Ramos (cell line): ENCODE data around the gene ARHGAP10.

Experiments used
- in situ Hi-C: fragments of 300-500 bp; cut with MboI; formaldehyde crosslinking; loops from one replicate; pipeline ENCODE4 v1.14.3; 2022; ENCODE audit warnings: low sequenced_read_pairs; ENCODE audit not compliant: unreplicated experiment

ARHGAP10 gene

DNA sequence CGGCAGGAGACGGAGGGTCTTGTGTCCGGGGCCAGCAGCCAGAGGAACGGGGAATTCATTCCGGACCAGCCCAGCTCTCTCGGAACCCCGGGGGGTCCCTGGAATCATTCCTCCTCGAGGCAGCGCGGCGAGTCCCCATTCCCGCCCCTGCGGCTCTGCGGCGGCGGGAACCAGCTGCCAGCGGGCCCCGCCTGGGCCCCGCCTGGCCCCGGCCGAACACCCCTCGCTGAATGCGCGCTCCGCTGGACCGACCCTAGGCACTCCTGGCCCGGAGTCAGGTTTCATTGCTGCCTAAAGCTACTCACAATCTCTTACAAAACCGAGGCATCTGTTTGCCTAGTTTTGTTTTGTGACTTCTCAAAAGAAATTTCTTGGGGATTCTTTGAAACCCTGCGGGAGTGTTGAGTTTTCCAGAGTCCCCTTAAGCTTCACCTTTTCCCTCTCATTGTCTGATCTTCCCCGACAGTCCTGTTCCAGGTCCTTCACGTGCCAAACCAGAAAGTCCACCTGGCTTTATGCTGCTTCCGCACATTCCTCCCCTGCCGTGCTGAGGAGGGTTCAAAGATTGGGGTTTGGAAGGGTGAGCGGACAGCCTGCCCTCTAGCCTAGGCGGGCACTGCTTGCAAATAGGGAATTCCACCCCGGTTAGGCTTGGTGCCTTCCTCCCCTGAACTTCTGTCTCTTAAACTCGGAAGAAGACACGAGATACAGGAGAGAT, 789 bp downstream of the ARHGAP10 start:
- in situ Hi-C loops, result no loop called here

DNA sequence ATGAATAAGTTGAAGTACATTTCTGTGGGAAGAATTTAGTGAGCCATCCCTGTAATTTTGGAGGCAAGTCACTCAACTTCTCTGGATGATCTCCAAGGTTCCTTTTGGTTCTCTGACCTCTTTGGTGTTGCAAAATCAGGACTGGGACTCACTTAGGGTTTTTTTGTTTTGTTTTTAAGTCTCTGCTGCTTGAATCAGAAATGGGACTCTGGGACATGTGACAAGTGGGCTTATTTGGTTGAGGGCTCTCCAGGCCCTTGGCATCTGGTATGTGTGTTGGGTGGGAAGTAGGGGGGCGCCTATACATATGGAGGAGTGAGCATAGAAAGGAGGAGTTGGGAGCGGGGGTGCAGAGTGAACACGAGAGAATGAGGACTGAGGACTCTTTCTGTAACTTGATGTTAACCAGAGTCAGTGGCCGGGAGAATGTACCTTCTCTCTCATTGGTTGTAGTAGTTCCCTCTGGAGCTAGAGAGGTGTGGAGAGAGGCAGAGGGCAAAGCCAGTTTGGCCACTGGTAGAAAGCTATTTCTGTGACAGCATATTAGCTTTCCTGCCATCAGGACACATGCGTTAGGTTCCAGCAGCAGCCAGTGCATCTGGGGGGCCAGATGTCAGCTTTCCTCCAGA, 1.9 kb downstream of the ARHGAP10 start:
- in situ Hi-C loops, result no loop called here

DNA sequence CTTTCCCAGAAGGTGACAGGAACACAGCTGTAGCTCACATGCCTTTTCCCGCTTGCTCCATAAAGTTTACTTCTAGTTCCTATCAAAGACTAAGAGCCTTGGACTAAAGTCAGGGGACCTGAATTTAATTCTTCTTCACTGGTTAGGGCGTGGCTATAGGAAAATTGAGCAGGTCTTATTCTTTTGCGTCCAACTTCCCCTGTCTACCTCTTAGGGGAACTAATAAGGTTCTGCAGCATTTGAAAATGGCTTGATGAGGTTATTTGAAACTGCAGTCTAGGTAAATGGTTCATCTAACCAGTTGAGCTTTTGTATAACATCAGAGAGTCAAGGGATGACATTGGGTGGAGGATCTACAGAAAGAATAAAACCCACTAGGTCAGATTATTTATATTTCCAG, 2.6 kb downstream of the ARHGAP10 start:
- in situ Hi-C loops, result no loop called here

DNA sequence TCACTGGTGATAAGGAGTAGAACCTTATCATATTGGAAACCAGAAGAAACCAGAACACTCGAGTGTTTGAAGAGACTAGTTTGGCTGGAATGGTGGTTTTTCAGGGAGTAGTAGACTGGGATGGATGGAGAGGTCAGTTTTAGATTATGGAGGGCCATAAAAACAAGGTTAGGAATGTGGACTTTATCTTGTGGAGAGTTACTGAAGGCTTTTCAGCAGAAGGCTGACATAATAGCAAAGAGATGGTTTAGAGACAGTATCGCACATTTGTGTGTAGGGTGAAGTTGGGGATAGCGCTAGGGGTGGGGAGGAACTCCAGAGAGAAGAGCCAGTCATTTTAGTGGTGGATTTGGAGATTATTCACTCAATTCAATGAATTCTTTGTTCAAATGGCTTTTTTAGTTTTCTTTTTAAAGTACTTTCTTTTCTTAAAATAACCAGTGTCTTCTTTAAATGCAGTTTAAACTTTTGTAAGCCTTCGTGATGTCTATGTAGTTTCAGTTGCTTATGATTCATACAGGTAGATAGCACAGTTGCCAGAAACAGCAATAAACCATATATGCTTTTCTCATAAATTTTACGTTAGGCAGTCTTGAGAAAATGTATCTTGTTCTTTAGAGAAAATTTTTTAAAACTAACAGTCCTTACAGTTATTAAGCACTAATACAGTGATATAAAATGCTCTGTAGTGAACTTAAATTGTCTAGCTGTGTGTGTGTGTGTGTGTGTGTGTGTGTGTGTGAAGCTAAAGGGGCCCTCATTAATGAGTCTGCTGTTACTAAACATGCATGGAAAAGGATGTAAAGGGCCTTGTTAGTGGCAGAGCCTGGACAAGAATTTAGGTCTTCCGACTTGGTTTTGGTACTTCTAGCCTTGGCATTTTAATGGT, 3.8 kb downstream of the ARHGAP10 start:
- in situ Hi-C loops, result no loop called here

DNA sequence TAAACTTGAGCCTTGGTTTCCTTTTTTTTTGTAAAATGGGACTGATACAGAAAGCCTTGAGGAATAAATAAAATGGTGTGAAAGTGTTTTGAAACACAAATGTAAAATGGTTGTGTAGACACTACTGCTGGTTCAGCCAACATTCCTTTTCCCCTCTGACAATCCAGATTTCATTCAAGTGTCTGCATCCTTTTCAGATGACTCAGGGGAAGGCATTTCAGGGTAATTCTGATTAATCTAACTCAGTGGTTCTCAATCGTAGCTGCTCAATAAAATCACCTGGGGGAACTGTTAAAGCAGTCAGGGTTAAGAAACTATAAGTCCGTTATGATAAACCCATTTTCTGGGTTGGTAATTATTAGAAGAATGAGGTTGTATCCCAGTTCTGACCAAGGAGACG, 4.6 kb downstream of the ARHGAP10 start:
- in situ Hi-C loops, result no loop called here

DNA sequence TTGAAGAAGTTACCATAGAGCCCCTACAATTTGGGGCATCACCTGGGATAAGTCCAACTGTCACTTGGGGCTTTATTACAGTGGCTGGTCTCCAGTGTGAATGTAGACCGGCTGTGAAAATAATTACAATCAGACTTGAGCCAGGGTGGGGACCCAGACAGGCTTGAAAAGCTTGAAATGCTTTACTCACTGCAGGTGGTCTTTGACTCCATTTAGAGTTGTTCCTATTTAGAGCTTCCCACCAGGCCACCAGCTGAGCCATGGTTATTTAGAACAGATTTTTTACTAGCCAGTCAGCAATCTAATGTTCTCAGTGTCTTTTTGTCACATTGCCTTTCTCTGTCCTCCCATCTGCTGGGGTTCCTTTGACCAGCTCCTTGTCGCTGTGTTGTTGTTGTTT, 5.7 kb downstream of the ARHGAP10 start:
- in situ Hi-C loops, result no loop called here

DNA sequence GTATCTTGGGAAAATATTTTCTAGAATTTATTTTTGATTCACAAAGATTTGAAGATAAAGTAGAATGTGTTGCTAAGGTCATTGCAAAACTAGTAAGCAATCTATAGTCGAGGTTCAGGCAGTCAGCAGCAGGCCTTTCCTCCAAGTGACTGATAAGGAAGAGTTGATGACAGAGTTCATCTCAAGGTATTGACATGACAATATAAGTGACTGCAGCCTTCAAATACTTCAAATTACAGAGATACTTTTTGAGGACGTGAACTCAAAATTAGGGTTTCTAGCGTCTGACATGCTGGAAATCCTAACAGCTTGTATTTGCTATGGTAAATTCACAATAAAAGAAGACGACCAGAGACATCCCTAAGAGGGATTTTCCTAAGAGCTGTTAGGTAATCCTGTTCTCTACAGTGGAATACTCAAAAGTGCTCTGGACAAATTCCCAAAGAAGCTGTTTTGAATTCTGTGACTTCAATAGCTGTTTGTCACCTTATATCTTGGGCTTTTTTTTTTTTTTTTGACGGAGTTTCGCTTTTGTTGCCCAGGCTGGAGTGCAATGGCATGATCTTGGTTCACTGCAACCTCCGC, 7.4 kb downstream of the ARHGAP10 start:
- in situ Hi-C loops, result no loop called here

DNA sequence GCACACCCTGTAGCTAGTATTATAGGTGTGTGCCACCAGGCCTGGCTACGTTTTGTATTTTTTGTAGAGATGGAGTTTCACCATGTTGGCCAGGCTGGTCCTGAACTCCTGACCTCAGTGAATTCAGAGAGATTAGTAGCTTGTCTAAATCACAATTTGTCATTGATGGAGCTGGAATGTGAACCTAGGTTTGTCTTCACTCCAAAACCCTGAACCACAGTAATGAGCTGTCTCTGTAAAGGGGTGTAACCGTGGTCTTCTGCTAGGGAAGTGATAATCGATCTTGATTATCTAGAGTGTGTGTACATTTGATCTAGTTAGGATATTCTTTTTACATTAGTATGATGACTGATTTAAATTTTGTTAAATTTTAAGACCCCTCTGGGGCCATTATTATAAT, 8.3 kb downstream of the ARHGAP10 start:
- in situ Hi-C loops, result no loop called here

DNA sequence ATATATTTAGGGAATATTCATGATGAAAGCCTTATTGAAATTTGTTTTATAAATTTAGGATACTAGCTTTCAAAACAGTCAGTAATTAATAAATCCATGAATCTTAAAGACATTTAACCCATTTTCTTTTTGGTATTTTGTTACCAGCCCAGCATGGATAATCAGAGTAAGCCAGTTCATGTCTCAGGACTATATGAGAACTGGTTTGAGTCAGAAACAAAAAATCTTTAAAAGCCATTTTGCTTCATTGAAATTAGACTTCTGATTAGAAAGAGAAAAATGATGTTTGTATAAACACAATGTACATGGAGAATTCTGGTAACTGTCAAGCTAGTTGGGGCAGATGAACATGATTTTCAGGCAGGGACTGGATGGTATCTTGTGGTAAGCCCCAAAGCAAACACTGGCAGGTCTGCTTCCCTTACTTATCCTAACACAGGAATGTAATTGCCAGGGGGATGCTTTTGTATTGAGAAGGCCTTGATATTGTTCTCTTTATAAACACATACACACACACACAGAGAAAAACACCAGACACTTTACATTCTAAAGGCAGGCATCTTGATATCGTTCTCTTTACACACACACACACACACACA, 9.4 kb downstream of the ARHGAP10 start:
- in situ Hi-C loops, result no loop called here

DNA sequence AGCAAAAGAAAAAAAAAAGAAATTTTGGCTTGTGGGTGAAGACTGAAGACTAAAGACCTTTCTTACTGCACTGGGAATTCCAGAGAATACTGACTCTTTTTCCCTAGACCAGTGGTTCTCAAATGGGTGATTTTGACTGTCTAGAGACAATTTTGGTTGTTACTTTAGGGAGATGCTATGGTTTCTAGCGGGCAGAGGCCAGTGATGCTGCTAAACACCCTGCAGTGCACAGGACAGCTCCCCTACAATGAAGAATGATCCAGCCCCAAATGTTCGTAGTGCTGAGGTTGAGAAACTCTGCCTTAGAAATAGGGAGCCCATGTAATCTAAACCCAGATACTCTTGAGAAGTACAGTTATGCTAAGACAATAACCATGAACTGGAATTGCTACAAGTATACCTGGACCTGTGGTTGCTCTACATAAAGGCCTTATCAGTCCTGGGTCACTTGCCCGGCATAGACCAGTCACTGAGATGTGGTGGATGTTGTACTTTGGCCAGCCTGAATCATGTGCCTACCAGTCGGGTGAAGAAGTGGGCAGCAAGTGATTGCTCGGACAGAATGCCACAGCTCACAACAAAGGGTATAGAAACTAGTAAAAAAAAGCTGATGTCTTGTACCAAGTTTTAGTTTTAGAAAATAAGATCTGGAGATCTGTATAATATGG, 16.0 kb downstream of the ARHGAP10 start:
- in situ Hi-C loops, result no loop called here

DNA sequence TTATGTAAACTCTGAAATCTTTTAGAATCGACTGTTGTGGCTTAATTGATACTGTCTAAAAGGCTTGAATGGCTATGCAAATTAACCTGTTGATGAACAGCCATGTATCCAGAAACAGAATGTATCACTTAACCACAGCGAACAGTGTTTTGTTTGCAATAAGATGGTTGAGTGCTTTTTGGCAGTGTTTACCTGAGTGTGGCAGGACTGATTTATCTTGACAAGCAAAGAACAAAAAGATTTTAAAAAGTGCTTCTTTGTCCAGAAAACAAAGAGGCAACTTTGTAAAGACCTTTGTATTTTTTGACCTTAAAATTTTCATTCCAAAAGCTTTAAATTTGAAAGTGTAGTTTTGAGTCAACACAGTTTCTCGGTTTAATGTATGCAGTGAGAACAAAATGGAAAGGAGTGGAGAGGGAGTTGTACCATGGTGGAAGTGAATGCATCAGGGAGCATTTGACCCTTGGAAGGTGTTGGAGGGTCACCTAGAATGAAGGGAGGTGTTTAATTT, 18.0 kb downstream of the ARHGAP10 start:
- in situ Hi-C loops, result no loop called here

DNA sequence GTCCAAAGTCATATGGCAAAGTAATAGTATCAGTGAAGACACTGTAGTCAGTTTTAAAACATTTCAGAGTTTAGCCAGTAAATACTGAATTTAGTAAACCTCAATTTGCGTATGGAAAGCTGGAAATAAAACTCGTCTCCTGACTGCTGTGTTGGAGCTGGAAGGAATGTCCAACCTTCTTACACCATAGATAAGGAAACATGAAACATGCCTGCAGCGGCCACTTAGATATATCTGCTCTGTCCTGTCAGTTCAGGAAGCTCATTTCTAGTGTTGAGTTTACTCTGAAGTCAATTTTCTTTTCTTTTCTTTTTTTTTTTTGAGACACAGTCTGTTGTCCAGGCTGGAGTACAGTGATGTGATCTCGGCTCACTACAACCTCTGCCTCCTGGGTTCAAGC, 21.2 kb downstream of the ARHGAP10 start:
- in situ Hi-C loops, result no loop called here

DNA sequence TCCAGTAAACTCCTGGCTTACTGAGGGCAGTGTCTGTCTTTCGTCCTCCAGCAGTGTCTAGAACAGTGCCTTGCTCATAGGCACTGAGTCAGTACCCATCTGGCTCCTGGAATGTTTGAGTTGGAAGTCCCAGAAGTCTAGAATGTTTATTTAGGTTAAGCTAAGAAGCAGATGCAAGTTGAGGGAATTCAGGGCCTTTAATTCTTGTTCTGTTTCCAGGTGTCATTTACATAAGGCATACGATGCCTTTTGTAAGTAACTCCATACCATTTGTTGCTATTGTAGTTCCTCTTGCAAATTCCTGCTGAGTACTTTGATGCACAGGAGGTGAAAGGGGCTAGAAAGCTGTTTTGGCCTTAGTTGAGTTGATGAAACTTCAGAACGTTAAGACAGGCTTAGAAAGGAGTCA, 22.2 kb downstream of the ARHGAP10 start:
- in situ Hi-C loops, result no loop called here

DNA sequence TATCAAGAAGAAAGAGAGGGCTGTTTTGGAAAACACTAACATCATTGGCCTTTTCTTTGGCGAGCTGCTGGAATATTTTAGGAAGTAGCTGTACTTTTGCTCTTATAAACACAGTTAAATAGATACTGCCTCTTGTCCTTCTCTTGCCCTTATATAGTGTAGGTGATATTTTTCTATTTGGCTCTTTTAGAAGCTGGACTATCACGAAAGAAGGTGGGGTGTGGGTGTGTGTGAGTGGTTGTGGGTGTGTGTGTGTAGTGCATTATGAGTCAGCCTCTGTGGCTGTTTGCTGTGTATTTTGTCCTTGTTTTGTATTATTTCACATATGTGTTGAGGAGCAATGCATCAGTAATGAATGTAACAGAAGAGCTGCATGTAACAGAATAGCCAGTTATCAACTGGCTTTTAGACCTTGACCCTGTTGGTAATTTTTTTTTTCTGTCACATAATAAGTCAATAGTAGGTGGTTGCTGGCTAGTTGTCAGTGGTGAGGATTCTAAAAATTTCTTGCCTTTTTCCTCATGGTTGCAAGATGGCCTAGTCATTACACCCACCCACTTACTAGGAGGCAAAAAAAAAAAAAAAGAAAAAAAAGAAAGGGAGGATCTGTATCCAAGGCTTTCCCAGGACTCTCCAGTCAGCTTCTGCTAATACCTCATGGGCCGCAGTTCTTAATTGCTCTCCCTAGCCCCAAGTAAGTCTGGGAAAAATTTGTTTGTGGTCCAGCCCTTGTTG, 23.8 kb downstream of the ARHGAP10 start:
- in situ Hi-C loops, result no loop called here

DNA sequence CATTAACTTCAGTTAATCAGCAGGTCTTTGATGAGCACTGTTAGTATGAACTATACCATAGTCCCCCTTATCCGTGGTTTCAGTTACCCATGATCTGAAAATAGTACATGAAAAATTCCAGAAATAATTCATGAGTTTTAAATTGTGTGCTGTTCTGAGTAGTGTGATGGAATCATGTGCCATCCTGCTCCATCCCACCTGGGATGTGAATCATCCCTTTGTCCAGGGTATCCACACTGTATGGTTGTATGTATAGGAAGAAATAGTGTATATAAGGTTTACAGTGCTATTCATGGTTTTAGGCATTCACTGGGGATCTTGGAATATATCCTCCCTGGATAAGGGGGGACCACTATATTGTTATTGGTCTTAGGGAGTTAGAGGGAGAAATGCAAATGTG, 24.5 kb downstream of the ARHGAP10 start:
- in situ Hi-C loops, result no loop called here

DNA sequence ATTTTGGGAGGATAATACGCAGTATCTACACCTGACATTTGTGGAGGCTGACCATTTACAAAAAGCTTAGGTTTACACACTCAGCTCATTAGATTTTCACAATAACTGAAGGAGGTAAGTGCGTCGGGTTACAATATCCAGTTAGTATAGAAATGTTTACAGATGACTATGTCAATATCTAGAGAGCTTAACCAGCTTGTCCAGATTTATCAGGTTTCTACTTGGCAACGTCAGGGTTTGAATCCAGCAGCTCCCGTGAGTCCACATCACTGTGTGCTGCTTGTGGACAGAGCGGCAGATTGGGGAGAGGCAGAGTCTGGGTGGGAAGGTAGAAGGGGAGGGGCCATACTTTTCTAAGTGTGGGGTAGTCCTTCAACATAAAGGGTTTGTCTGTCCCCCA, 28.3 kb downstream of the ARHGAP10 start:
- in situ Hi-C loops, result no loop called here

DNA sequence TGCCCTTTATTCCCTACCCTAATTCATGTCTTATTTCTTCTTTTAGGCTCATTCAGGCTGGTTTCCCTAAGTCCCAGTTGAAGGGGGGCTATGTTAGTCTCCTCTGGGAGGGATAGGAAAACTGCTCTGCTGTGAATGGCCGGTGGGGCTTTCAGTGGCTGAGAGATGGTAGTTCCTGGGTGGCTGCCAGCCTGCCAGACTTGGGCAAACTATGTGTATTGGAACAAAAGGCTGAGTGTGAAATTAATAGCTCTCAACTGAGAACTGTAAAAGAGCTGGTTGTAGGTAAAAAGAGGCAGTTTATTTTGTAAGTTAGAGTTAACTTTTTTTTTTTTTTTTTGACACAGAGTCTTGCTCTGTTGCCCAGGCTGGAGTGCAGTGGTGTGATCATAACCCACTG, 28.8 kb downstream of the ARHGAP10 start:
- in situ Hi-C loops, result no loop called here

DNA sequence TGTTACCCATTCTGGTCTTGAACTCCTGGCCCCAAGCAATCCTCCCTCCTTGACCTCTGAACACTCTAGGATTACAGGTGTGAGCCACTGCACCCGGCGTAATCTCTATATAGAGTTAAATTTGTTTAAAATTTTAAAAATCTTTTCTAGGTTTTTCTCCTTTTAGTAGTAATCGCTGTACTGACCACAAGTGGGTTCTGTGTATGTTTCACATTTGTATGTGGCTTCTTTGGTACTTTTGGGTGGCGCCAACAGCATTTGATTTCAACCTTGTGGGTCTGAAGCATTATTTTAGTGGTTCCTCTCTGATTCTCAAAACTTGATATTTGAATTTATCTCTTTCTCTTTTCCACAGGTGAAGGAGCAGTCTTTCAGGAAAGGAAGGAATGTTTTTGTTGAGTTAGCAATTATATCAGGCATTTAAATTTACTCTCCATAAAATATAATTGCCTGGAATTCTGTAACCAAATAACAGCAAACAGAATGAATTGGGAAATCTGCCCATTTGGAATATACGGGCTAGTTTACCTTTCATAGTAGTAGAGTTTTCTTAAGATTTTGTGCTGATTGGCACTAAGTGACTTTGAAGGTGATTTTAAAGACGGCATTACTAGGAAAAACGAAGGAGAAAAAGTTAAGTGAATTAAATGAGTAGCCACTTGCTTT, 29.5 kb downstream of the ARHGAP10 start:
- in situ Hi-C loops, result no loop called here

DNA sequence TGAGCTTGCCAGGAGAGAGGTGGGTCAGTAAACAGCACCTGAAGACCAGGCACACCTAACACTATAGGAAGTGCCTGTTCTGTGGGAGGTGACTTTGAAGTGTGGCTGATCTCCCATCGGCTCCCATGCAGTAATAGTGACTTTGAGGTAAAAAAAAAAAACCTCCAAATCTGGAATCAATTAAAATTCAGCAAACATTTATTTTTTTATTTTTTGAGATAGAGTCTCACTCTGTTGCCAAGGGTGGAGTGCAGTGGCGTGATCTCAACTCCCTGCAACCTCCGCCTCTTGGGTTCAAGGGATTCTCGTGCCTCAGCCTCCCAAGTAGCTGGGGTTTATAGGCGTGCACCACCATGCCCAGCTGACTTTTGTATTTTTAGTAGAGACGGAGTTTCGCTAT, 32.4 kb downstream of the ARHGAP10 start:
- in situ Hi-C loops, result no loop called here
